GM12878 (cell line): ENCODE results near the gene ZNF469. TPM values are rescaled to one million over a fixed set of nuclear protein-coding genes. Genes with fewer than 3 reads are reported as not detected.
A peak's percentile ranks its signal among the peaks of the same experiment; 100 is the strongest.

Source experiments
- ATAC-seq: fragments of 200-7000 bp; cut with Tn5 transposase; 3 replicates; pipeline ENCODE4 v1.9.1; 2020; ENCODE audit warnings: mild to moderate bottlenecking, moderate library complexity
- BruUV-seq: library from RNA; stranded (reverse); fragments of 400-500 nt; replicated peaks from 2 replicates; lab custom pipeline; 2021; lab: Mats Ljungman, UMichigan
- CTCF ChIA-PET: fragments of 300-600 bp; sonication (Branson Sonifier 250); formaldehyde crosslinking; extraction: SDS; loops from one replicate; lab custom pipeline; 2021; ENCODE audit warnings: inconsistent platforms; lab: Yijun Ruan, JAX
- POLR2A ChIA-PET: fragments of 350-600 bp; formaldehyde crosslinking; extraction: SDS; loops from one replicate; lab custom pipeline; 2021; ENCODE audit warnings: inconsistent platforms; lab: Charles Lee
- RAD21 ChIA-PET: fragments of 300-600 bp; sonication (Branson Sonifier 250); formaldehyde crosslinking; loops from one replicate; lab custom pipeline; 2023; ENCODE audit warnings: antibody characterized with exemption; ENCODE audit not compliant: unreplicated experiment; lab: Charles Lee
- SMC1A ChIA-PET: fragments of 300-600 bp; sonication (Branson Sonifier 250); formaldehyde crosslinking; loops from one replicate; lab custom pipeline; 2023; ENCODE audit not compliant: unreplicated experiment, uncharacterized antibody; lab: Charles Lee
- DNase-seq: peaks from one replicate; pipeline ENCODE4 v3.0.0-alpha.2; 2011; ENCODE audit warnings: low read depth, low spot score
- FAIRE-seq: peaks from 3 replicates; lab custom pipeline; 2011; peaks lifted over from hg19 to GRCh38; lab: Jason Lieb, UNC
- H2AFZ ChIP-seq: 2 replicates; pipeline ENCODE4 v1.6.0; 2011; ENCODE audit warnings: low read depth, low read length, control low read depth; ENCODE audit not compliant: control insufficient read depth
- H3K27ac ChIP-seq: 2 replicates; pipeline ENCODE4 v1.5.1; 2011; ENCODE audit warnings: control low read depth; ENCODE audit not compliant: control insufficient read depth, insufficient read depth
- H3K27me3 ChIP-seq, 2 experiments: replicated peaks in 1 of 2; 2 replicates each; pipeline versions ENCODE4 v1.6.0 to v1.6.1; 2011; ENCODE audit warnings: low read length in 1 of 2; ENCODE audit not compliant: control insufficient read depth in 2 of 2, insufficient read depth in 2 of 2
- H3K36me3 ChIP-seq, 2 experiments: 2 replicates each; pipeline ENCODE4 v1.5.1; 2011; ENCODE audit warnings: low read length in 1 of 2; ENCODE audit not compliant: control insufficient read depth in 2 of 2, insufficient read depth in 2 of 2
- H3K4me1 ChIP-seq: 2 replicates; pipeline ENCODE4 v1.6.1; 2011; ENCODE audit warnings: mild to moderate bottlenecking, low read length, moderate library complexity, mixed read lengths; ENCODE audit not compliant: control insufficient read depth, insufficient read depth
- H3K4me2 ChIP-seq: 2 replicates; pipeline ENCODE4 v1.6.0; 2011; ENCODE audit warnings: control low read depth; ENCODE audit not compliant: control insufficient read depth, insufficient read depth
- H3K4me3 ChIP-seq: fragments of 200-600 bp; sonication (generic); 2 replicates; pipeline ENCODE4 v1.5.1; 2016
- H3K79me2 ChIP-seq: 2 replicates; pipeline ENCODE4 v1.6.0; 2011; ENCODE audit warnings: low read length; ENCODE audit not compliant: control insufficient read depth, insufficient read depth
- H3K9ac ChIP-seq: 2 replicates; pipeline ENCODE4 v1.8.0; 2011; ENCODE audit warnings: low read length, control low read depth, mixed read lengths; ENCODE audit not compliant: control insufficient read depth, insufficient read depth
- H3K9me3 ChIP-seq: replicated peaks from 3 replicates; pipeline ENCODE4 v1.5.1; 2011; ENCODE audit warnings: mild to moderate bottlenecking, low read length; ENCODE audit not compliant: control insufficient read depth, insufficient read depth
- H4K20me1 ChIP-seq: 2 replicates; pipeline ENCODE4 v1.6.0; 2011; ENCODE audit not compliant: control insufficient read depth, insufficient read depth
- BHLHE40 ChIP-seq, 2 experiments: fragments of 450-650 bp in 1 of 2; IDR thresholded peaks; 2 replicates each; pipeline ENCODE4 v1.6.1; 2011 to 2017; ENCODE audit warnings: low read depth in 2 of 2, borderline replicate concordance in 1 of 2, improper control_type of control experiment in 1 of 2, low read length in 1 of 2, mild to moderate bottlenecking in 1 of 2
- USF1 ChIP-seq: IDR thresholded peaks from 2 replicates; pipeline ENCODE4 v1.6.1; 2011; ENCODE audit warnings: borderline replicate concordance, low read depth, mild to moderate bottlenecking, moderate library complexity, mixed read lengths, low read length; ENCODE audit not compliant: insufficient read depth; ENCODE audit errors: extremely low read length
- WGBS: methylation state at CpG from one replicate; pipeline ENCODE4 v1.1.6; 2016; ENCODE audit warnings: low lambda C conversion rate; ENCODE audit not compliant: insufficient replicate concordance, insufficient coverage; ENCODE audit errors: missing lambda C conversion rate; 5-methylcytosine and 5-hydroxymethylcytosine counted together
- in situ Hi-C: fragments of 300-500 bp; cut with MboI; formaldehyde crosslinking; loops from 9 replicates; pipeline ENCODE4 v1.14.3; 2018; ENCODE audit warnings: mixed read lengths
- intact Hi-C: fragments of 100-400 bp; cut with micrococcal nuclease; formaldehyde crosslinking; loops from one replicate; pipeline ENCODE4 v1.14.2; 2022; ENCODE audit not compliant: unreplicated experiment
- polyA plus RNA-seq, 11 experiments: library from polyadenylated mRNA; depleted of rRNA in 4 of 11; unstranded in 6 of 11; stranded (reverse) in 5 of 11; fragments of >200 nt; fragmentation: Nextera tagmentation in 4 of 11; fragmentation: Illumina TruSeq in 1 of 11; extraction: Ambion mirVana in 4 of 11; extraction: Trizol in 1 of 11; gene quantifications; 1 replicate in 1 of 11; 2 replicates in 10 of 11; pipeline versions ENCODE4 v1.2.1 to v1.2.3, GENCODE V29; 2011 to 2016; ENCODE audit warnings: inconsistent platforms in 2 of 11, missing spikeins in 2 of 11, low read depth in 1 of 11
- total RNA-seq, 4 experiments: library from RNA; depleted of rRNA in 3 of 4; stranded (reverse); fragments of >200 nt in 3 of 4; fragmentation: Illumina TruSeq in 1 of 4; extraction: Trizol in 1 of 4; gene quantifications; 2 replicates each; pipeline versions ENCODE4 v1.2.1 to v1.2.3, GENCODE V29; 2013 to 2021
- TF ChIP-seq, protein P1 (sequence below): fragments of 450-650 bp; IDR thresholded peaks from 2 replicates; pipeline ENCODE4 v1.6.1; 2017; ENCODE audit warnings: mild to moderate bottlenecking, low read depth, inconsistent platforms; ENCODE audit not compliant: poor library complexity, severe bottlenecking

ZNF469 gene
- total and polyA plus RNA-seq, 10 of the 15 experiments (the other 5 are each of a cell fraction or from before 2014, with no cell fraction given) = 0.01 to 0.21 (median 0.04) TPM; not detected in 3

GRCh38 chr16:88407807-88408206, 25.0 kb downstream of the ZNF469 start:
- ATAC-seq (no peak), FAIRE-seq (no peak), DNase-seq (no peak)
- intact Hi-C loops = no loop called here
- no peaks in the 10 kb centered on the region for H4K20me1 ChIP-seq
- no peaks in the 10 kb centered on the region for H3K79me2 ChIP-seq
- H2AFZ ChIP-seq = no peak overlapping the region
- SMC1A ChIA-PET = no interaction called here
- H3K4me3 ChIP-seq = no peak overlapping the region
- WGBS = 3% methylated on average over 5 of the region's 5 CpGs
- H3K4me2 ChIP-seq = no peak overlapping the region
- TF ChIP-seq BHLHE40 (IDR thresholded peaks at IDR 0.05; ENCODE audit: borderline replicate concordance in 1 of 2, low read depth in 2 of 2, low read length in 1 of 2) (peak in 1 of 2 experiments; percentile 45; a peak in 2 of 4 replicates), USF1 (peak; percentile 2)
- TF ChIP-seq, protein P1, sequence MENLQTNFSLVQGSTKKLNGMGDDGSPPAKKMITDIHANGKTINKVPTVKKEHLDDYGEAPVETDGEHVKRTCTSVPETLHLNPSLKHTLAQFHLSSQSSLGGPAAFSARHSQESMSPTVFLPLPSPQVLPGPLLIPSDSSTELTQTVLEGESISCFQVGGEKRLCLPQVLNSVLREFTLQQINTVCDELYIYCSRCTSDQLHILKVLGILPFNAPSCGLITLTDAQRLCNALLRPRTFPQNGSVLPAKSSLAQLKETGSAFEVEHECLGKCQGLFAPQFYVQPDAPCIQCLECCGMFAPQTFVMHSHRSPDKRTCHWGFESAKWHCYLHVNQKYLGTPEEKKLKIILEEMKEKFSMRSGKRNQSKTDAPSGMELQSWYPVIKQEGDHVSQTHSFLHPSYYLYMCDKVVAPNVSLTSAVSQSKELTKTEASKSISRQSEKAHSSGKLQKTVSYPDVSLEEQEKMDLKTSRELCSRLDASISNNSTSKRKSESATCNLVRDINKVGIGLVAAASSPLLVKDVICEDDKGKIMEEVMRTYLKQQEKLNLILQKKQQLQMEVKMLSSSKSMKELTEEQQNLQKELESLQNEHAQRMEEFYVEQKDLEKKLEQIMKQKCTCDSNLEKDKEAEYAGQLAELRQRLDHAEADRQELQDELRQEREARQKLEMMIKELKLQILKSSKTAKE = no peak
- H3K4me1 ChIP-seq = no peaks in the 10 kb centered on the region
- H3K9ac ChIP-seq = no peak overlapping the region
- no peak overlapping the region for H3K27ac ChIP-seq
- H3K27me3 ChIP-seq = no peaks in the 10 kb centered on the region
- no peaks in the 10 kb centered on the region for H3K36me3 ChIP-seq
- CTCF ChIA-PET = no interaction called here
- BruUV-seq = no TSS peak
- in situ Hi-C loops = no loop called here
- RAD21 ChIA-PET = no interaction called here
- no peaks in the 10 kb centered on the region for H3K9me3 ChIP-seq
- POLR2A ChIA-PET = no interaction called here
